ENCODE measurements around the gene AMBRA1.

Gene AMBRA1

DNA sequence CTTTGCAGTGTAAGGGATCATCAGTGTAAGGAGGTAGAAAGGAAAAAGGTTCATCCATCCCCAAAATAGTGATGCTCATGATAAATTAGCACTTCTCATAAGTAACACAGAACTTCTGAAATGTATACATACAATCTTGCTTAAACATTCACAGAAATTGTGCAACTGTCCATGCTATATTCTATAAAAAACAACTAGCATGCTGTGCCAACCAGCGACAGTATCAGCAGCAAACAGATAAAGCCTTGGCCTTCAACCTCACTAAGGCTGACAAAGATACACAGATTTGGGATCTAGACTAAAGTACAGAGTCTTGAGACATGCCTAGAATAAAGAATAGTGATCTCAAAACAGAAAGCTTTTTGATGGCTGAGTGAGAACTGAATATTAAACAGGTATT is 128.1 kb downstream of the AMBRA1 start:
- TF ChIP-seq, protein P1, sequence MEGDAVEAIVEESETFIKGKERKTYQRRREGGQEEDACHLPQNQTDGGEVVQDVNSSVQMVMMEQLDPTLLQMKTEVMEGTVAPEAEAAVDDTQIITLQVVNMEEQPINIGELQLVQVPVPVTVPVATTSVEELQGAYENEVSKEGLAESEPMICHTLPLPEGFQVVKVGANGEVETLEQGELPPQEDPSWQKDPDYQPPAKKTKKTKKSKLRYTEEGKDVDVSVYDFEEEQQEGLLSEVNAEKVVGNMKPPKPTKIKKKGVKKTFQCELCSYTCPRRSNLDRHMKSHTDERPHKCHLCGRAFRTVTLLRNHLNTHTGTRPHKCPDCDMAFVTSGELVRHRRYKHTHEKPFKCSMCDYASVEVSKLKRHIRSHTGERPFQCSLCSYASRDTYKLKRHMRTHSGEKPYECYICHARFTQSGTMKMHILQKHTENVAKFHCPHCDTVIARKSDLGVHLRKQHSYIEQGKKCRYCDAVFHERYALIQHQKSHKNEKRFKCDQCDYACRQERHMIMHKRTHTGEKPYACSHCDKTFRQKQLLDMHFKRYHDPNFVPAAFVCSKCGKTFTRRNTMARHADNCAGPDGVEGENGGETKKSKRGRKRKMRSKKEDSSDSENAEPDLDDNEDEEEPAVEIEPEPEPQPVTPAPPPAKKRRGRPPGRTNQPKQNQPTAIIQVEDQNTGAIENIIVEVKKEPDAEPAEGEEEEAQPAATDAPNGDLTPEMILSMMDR (IDR thresholded peaks at IDR 0.05; ENCODE audit: low read depth, low read length), result no peak

DNA sequence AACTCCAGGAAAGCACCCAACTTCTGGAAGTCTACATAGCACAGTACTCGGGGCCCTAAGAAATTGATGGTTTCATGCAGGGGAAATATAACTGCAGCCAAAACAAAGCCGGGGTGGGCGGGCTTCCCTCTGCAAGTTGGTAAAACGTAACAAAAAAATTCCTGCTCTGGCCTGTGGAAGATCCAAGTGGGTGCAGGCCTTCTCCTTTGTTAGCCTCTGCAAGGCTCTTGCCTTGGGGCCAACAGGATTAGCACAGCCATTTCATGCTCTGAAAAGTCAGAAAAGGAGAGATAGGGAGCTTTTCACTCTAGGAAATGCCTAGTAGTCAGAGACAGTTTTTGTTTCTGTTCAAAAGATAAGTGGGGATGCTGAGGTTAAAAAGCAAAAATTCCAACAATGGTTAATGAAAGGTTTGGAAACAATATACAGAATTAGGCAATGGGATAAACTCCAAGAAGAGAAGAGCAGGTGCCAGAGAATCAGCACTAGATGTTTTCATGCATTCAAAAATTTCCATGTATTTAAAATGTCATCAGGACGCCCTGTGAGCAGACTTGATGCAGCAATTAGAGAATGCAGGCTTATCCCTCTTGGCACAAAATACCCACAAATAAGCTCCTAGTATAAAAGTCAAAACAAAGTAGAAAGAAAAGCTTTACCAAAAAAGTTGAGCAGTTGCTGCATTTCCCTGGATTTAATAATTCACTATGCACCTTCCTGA is 130.0 kb downstream of the AMBRA1 start:
- TF ChIP-seq, protein P1 (IDR thresholded peaks at IDR 0.05; ENCODE audit: low read depth, low read length), result no peak
- no peak for DNase-seq (ENCODE audit: extremely low read depth, low read depth)

More for the DNA sequence above, 128.1 kb downstream of the AMBRA1 start:
- no peak for DNase-seq (ENCODE audit: extremely low read depth, low read depth)

DNA sequence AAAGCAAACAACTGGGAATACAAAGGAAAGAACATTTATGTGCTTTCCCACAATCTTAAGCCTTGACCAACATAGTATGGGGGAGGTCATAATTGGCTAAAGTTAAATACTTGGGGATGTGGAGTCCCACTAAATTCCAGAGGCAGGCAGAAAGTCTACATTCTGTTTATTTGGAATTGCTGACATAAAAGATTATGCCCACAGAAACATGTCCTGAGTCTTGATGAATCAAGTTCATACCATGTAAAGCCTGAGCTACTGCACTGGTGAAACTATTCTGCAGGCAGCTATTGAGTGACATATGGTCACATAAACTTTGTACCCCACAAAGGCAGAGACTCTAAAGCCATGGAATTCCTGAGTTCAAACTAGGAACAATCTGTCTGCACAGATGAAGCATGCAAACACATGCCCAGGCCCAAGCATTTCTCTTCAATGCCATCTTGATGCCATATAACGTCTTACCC is 132.3 kb downstream of the AMBRA1 start:
- TF ChIP-seq, protein P1 (IDR thresholded peaks at IDR 0.05; ENCODE audit: low read depth, low read length), result no peak
- DNase-seq (ENCODE audit: extremely low read depth, low read depth), result no peak

DNA sequence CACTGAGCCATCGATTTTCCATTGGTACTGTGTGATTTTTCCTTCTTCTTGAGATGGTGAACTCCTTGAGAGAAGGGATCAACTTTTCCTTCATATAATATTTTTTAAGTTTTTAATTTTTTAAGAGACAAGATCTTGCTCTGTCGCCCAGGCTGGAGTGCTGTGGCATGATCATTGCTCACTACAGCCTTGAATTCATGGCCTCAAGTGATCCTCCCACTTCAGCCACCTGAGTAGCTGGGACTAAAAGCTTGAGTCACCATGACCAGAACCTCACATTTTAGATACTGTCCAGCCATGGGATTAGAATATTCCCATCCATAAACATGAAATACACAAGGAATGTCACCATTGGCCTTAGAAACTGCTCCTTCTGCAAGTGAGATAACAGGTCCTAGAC is 135.3 kb downstream of the AMBRA1 start:
- TF ChIP-seq, protein P1 (IDR thresholded peaks at IDR 0.05; ENCODE audit: low read depth, low read length), result no peak
- DNase-seq (ENCODE audit: extremely low read depth, low read depth), result no peak

DNA sequence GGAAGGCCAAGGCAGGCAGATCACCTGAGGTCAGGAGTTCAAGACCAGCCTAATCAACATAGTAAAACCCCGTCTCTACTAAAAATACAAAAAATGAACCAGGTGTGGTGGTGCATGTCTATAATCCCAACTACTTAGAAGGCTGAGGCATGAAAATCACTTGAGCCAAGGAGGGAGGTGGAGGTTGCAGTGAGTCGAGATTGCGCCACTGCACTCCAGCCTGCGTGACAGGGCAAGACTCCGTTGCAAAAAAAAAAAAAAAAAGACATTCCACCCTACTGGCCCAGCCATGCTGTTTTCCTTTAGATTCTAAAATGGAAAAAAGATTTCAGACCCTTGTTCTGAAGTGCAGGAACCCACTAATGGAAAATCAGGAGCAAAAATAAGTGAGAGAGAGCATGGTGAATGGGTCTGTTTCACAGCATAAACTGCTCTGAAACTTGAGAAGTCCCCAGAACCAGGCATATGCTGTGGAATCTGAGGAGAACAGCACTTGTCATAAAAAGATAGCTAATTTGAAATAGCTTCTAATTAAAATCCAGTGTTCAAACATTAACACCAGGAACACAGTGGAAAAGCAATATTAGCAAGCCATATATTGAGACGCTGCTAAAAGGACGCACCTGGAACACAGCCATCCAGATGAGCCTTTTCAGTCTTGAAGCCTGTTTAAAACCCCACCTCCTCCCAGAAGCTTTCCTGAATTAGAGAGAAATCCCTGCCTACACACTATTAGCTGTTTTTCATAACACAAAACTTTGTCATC is 136.0 kb downstream of the AMBRA1 start:
- TF ChIP-seq, protein P1 (IDR thresholded peaks at IDR 0.05; ENCODE audit: low read depth, low read length), result no peak
- no peak for DNase-seq (ENCODE audit: extremely low read depth, low read depth)

DNA sequence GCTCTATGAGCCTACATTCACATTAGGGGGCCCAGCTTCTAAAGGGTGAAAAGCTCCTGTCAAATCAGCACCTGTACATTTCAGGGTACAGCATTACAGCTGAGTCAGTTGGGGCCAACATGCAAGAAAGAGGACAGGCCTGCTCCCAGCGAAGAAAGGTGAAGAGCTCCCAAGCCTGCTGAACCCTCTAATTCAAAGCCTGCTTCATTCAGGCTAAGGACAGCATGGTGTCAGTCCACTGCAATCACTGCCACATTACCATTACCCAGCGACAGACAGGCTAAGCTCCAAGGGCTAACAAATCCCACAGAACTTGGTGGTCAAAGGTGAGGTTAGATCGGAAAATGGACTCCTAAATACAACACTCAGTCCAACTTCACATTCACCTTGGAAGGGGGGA is 136.8 kb downstream of the AMBRA1 start:
- no peak for DNase-seq (ENCODE audit: extremely low read depth, low read depth)
- TF ChIP-seq, protein P1 (IDR thresholded peaks at IDR 0.05; ENCODE audit: low read depth, low read length), result no peak

Measured in AG09319 (cell line).